Astrocyte of the spinal cord (primary cell): ENCODE results near the gene PATJ.
"Not testable (repeated sequence)": the region's sequence is repeated elsewhere in the genome, so short reads cannot be mapped to it uniquely, and the experiment has no call there.

Experiments
- DNase-seq: peaks from one replicate; pipeline ENCODE4 v3.0.0; 2011; ENCODE audit warnings: low read depth, low spot score
- H3K4me3 ChIP-seq: 2 replicates; pipeline ENCODE4 v1.5.1; 2011; ENCODE audit warnings: low read depth, mild to moderate bottlenecking, low read length, moderate library complexity
- in situ Hi-C: cut with HindIII; loops from 2 replicates; pipeline ENCODE4 v1.10.0; 2017; ENCODE audit warnings: low sequenced_read_pairs
- TF ChIP-seq, protein P1 (sequence below): IDR thresholded peaks from 2 replicates; pipeline ENCODE4 v1.5.1; 2012; ENCODE audit warnings: low read depth, mild to moderate bottlenecking, low read length, inconsistent platforms

The PATJ gene

DNA sequence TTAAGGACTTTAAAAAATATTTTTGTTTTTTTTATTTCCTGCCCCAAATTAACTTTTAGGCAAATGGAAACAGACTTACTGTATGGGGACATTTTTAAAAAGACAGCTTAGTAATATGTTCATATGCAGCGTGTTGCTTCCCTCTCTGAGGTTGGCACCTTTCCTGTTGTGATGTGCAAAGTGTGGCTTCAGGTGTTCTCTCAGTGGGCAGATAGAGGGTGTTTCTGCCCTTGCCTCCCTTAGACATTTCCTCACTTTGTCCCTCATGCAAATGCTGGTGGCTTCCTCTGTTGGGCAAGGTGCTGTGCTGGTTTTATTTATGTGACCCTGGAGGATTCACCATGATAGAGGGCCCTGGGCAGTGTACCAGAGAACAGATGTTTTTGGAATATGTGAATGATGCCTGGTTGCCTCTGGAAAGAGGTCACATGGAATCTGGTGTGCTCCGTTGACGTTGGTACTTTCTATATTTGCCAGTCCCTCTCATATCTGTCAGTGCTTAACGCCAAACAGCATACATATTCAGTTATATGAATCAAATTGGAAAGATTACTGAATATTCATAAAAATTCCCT is 123.5 kb downstream of the PATJ start:
- TF ChIP-seq, protein P1, sequence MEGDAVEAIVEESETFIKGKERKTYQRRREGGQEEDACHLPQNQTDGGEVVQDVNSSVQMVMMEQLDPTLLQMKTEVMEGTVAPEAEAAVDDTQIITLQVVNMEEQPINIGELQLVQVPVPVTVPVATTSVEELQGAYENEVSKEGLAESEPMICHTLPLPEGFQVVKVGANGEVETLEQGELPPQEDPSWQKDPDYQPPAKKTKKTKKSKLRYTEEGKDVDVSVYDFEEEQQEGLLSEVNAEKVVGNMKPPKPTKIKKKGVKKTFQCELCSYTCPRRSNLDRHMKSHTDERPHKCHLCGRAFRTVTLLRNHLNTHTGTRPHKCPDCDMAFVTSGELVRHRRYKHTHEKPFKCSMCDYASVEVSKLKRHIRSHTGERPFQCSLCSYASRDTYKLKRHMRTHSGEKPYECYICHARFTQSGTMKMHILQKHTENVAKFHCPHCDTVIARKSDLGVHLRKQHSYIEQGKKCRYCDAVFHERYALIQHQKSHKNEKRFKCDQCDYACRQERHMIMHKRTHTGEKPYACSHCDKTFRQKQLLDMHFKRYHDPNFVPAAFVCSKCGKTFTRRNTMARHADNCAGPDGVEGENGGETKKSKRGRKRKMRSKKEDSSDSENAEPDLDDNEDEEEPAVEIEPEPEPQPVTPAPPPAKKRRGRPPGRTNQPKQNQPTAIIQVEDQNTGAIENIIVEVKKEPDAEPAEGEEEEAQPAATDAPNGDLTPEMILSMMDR: no peak
- H3K4me3 ChIP-seq: no peak overlapping the region
- in situ Hi-C loops: no loop called here
- DNase-seq: no peak

DNA sequence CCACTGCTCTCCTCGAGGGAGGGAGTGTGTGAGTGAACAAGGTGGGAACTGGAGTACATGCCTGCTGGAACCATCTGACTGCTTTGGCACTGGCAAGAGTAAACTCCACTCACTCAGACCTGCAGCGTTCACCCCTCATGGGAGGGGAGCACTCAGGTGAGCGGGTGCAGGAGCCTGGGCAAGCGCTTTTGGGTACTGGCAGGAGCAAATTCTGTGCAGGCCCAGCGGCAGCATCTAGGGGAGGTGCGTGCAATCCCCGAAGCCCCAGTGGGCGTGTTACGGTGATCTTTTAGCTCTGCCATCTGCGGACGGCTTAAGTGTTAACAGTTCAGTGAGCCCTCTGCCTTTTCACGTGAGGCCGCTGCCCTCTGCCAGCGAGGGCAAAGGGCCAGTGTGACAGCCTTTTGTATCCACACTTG is 127.4 kb downstream of the PATJ start:
- in situ Hi-C loops: no loop called here
- TF ChIP-seq, protein P1: no peak
- DNase-seq: no peak
- H3K4me3 ChIP-seq: no peak overlapping the region

DNA sequence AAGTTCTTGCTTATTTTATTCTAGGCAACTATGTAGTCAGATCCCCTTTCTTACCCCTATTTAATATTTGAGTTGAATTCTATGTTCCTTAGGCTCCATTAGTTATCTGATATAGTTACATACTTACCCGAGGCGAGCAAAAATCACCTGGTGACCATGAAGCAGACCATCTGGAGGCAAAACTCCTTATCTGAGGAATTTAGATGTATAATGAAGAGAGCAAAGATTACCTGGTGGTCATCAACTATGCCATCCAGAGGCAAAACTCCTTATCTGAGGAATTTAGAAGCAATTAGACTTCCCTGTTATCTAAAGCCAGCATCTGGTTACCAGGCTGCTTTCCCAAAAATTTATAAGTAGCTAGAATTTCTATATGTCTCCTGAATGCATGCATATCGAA is 129.9 kb downstream of the PATJ start:
- in situ Hi-C loops: no loop called here
- DNase-seq: no peak

DNA sequence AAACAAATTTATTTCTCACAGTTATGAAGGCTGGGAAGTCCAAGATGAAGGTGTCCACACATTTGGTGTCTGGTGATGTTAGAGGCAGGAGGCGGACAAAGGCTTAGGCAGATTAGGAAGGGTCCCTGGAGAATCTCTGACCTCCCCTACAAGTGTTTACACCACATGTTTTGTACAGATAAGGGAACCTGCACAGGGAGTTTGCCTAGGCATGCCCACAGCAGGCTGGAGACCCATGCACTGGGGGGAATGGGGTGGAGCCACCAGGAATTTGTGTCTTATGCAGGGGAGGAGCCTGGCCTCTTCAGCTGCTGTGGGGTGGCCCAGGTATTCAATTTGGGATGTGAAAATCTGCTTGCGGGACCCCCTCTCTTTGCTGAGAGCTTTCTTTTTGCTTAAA is 131.3 kb downstream of the PATJ start:
- H3K4me3 ChIP-seq: no peak overlapping the region
- TF ChIP-seq, protein P1: no peak
- no peak for DNase-seq
- in situ Hi-C loops: no loop called here

More for the DNA sequence above, 129.9 kb downstream of the PATJ start:
- TF ChIP-seq, protein P1: no peak
- no peak overlapping the region for H3K4me3 ChIP-seq

DNA sequence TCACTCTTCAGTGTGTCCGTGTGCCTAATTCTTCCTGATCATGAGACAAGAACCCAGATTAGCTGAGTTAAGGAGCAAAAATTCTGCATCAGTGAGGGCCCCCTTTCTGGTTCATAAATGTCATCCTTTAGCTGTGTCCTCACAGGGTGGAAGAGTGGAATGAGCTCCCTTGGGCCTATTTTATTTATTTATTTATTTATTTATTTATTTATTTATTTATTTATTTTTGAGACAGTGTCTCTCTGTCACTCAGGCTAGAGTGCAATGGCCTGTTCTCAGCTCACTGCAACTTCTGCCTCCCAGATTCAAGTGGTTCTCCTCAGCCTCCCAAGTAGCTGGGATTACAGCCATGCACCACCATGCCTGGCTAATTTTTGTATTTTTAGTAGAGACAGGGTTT is 131.7 kb downstream of the PATJ start:
- H3K4me3 ChIP-seq: no peak overlapping the region
- in situ Hi-C loops: no loop called here
- no peak for DNase-seq
- TF ChIP-seq, protein P1: no peak

DNA sequence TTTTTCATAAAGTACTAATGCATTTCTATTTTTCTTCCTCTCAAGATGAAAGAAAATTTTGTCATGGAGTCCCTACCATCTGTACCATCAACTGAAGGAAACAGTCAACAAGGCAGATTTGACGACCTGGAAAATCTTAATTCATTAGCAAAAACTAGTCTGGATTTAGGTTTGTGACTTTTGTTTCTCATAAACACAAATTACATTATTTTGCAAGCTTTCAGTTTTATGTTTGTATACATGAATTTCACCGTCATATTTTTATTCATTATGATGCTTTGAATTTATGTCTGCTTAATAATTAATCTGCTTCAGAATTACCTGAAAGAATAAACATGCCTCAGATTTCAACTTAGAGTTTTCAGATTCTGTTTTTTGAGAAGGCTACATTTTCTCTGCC is 132.9 kb downstream of the PATJ start:
- no peak for DNase-seq
- H3K4me3 ChIP-seq: no peak overlapping the region
- TF ChIP-seq, protein P1: no peak
- in situ Hi-C loops: no loop called here

DNA sequence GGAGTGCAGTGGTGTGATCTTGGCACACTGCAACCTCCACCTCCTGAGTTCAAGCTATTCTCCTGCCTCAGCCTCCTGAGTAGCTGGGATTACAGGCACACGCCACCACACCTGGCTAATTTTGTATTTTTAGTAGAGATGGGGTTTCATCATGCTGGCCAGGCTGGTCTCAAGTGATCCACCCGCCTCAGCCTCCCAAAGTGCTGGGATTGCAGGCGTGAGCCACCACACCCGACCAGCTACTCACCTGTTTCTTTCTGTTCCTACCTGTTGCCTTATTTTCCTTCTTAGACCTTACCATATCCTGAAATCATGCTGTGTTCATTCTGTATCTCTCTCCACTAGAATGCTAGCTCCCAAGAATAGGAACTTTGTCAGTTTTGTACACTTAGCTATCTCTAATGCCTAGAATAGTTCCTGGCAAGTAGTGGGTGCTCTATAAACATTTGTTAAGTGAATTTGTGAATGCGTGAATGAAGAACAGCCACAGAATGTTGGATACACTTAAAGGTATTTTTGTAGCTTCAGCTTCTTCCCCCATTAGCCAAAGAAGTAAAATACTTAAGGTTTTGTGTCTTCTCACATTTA is 137.7 kb downstream of the PATJ start:
- DNase-seq, in situ Hi-C loops, H3K4me3 ChIP-seq: not testable (repeated sequence)
